ENCODE results near the gene SOCS7.
A peak's percentile ranks its signal among the peaks of the same experiment; 100 is the strongest.

The SOCS7 gene

DNA sequence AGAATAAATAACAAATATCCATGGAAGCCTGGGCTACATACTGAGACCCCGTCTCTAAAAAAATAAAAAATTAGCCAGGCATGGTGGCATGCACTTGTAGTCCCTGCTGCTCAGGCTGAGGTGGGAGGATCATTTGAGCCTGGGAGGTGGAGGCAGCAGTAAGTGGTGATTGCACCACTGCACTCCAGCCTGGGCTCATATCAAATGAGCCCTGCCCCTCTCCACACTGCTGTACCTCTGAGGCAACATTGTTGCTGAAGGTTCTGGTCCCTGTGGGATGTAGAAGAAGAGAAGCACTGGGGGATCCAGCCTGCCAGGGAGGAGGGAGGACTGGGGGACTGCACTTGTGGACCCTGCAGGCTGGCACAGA, 65.2 kb downstream of the SOCS7 start:
- TF ChIP-seq, protein P1, sequence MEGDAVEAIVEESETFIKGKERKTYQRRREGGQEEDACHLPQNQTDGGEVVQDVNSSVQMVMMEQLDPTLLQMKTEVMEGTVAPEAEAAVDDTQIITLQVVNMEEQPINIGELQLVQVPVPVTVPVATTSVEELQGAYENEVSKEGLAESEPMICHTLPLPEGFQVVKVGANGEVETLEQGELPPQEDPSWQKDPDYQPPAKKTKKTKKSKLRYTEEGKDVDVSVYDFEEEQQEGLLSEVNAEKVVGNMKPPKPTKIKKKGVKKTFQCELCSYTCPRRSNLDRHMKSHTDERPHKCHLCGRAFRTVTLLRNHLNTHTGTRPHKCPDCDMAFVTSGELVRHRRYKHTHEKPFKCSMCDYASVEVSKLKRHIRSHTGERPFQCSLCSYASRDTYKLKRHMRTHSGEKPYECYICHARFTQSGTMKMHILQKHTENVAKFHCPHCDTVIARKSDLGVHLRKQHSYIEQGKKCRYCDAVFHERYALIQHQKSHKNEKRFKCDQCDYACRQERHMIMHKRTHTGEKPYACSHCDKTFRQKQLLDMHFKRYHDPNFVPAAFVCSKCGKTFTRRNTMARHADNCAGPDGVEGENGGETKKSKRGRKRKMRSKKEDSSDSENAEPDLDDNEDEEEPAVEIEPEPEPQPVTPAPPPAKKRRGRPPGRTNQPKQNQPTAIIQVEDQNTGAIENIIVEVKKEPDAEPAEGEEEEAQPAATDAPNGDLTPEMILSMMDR (IDR thresholded peaks at IDR 0.05; ENCODE audit: insufficient read depth, missing control alignments): no peak
- DNase-seq (ENCODE audit: insufficient read length, low spot score): no peak
- FAIRE-seq: no peak

GRCh38 chr17:38417210-38417951, 65.7 kb downstream of the SOCS7 start:
- FAIRE-seq (no peak), DNase-seq (ENCODE audit: insufficient read length, low spot score) (no peak)
- TF ChIP-seq, protein P1 (IDR thresholded peaks at IDR 0.05; ENCODE audit: insufficient read depth, missing control alignments): no peak

DNA sequence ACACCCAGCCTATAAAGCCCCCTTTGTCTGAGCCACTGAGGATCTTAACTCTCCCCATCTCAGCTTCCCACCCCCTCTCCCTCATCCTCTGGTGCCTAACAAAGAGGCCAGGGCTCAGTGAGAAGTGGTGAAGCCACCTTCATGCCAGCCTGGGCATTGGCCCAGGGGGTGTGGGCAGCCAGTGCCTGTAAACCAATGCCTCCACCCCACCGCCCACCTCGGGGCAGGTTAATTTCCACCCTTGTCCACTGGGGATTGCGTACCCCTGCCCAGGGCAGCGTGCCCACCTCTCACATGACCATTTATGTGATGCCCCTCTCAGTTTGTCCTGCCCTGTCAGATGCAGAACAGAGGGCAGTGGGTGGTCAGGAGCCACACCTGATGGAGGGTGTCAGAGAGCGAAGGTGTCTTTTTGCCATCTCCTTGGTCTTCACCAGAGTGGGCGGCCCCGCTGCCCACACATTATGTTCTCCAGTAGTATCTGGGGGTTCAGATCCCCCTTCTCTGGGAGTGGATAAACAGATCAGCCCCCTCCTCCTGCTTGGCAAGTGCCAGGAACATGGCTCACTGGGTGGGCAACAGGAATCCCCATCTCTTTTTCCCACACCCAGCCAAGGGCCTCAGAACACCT, 66.5 kb downstream of the SOCS7 start:
- FAIRE-seq (no peak), DNase-seq (ENCODE audit: insufficient read length, low spot score) (no peak)
- TF ChIP-seq, protein P1 (IDR thresholded peaks at IDR 0.05; ENCODE audit: insufficient read depth, missing control alignments): no peak

DNA sequence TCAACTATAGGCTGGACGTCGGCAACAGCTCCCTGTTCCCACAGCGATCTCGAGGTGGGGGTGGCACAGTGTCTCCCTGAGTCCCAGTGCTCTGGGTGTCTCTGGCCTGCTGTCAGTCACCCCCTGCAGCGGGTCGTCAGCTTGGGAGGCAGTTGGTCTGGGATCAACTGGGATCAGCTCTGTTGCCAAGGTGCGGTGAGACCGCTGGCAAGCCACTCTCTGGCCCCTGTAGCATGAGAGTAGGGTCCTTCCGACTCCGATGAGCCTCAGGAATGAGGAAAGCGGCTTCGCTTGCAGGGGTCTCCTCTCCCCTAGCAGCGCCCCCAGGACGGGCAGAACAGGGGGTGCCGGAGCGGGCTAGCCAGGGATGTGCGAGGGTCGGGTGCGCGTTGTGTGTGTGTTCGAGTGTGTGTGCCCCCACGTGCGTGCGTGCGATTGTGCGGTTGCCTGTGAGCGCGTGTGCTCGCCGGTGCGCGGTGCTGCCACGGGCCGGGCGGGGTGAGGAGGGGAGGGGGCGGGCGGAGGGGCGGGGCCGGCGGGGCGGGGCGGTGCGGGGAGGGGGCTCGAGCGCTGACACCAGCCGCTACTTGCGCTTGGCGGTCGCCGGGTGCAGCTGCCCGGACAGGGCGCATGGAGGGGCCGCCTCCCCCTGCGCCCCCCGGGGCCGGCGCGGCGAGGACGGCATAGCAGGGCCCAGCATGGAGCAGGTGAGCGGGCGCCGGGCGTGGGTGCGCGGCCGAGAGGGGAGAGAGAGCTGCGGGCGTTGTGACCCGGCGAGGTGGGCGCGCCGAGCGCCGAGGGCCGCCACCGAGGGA, 67.3 kb downstream of the SOCS7 start:
- TF ChIP-seq, protein P1 (IDR thresholded peaks at IDR 0.05; ENCODE audit: insufficient read depth, missing control alignments): no peak
- peak; percentile 78 for DNase-seq (ENCODE audit: insufficient read length, low spot score)
- FAIRE-seq: no peak

- FAIRE-seq (no peak), DNase-seq (ENCODE audit: insufficient read length, low spot score) (no peak)
- TF ChIP-seq, protein P1 (IDR thresholded peaks at IDR 0.05; ENCODE audit: insufficient read depth, missing control alignments): no peak
Measured at GRCh38 chr17:38419508-38419981, 67.9 kb downstream of the SOCS7 start.

DNA sequence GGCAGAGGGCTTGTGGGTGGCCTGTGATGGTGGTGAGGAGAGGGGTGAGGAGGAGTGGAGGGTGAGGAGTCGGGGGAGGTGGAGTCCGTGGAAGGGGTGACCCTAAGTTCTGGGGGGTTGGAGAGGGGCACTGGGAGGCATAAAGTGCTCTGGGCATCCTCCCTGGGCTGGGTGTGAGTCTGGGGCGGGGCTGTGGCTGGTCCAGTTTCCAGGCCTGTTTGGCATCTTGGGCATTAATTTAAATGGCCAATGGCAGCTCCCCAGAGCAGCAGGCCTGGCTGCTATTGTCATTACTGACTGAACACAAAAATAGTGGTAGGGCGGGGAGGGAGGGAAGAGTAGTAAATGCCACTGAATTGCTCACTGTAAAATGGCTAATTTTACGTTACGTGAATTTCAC, 68.9 kb downstream of the SOCS7 start:
- FAIRE-seq (no peak), DNase-seq (ENCODE audit: insufficient read length, low spot score) (no peak)
- TF ChIP-seq, protein P1 (IDR thresholded peaks at IDR 0.05; ENCODE audit: insufficient read depth, missing control alignments): no peak

All from D721Med (cell line).